NCI-H2081 treated with DMSO at 0.1 percent for 48 hours (cell line): ENCODE results near the gene ZSCAN20.
"Not testable (repeated sequence)": the region's sequence is repeated elsewhere in the genome, so short reads cannot be mapped to it uniquely, and the experiment has no call there.

ENCODE experiments used
- DNase-seq: peaks from one replicate; lab custom pipeline; 2025; lab: John Stamatoyannopoulos, UW

Gene ZSCAN20

GRCh38 chr1:33488624-33489023 lies 16.2 kb downstream of the ZSCAN20 start:
- DNase-seq, result no peak

- no peak for DNase-seq
These were observed 22.5 kb downstream of the ZSCAN20 start for GRCh38 chr1:33494929-33495328.

GRCh38 chr1:33497410-33497809 lies 25.0 kb downstream of the ZSCAN20 start:
- no peak for DNase-seq

- DNase-seq, result no peak
These were observed 28.1 kb downstream of the ZSCAN20 start for GRCh38 chr1:33500547-33500946.

GRCh38 chr1:33501309-33501708 lies 28.9 kb downstream of the ZSCAN20 start:
- no peak for DNase-seq

- DNase-seq, result no peak
These were observed 29.3 kb downstream of the ZSCAN20 start for GRCh38 chr1:33501774-33502173.

GRCh38 chr1:33502726-33503125 lies 30.3 kb downstream of the ZSCAN20 start:
- no peak for DNase-seq

GRCh38 chr1:33503506-33503905 lies 31.1 kb downstream of the ZSCAN20 start:
- no peak for DNase-seq

- no peak for DNase-seq
These were observed 35.2 kb downstream of the ZSCAN20 start for GRCh38 chr1:33507661-33508060.

GRCh38 chr1:33508151-33508550 lies 35.7 kb downstream of the ZSCAN20 start:
- no peak for DNase-seq

GRCh38 chr1:33509276-33509675 lies 36.8 kb downstream of the ZSCAN20 start:
- not testable (repeated sequence) for DNase-seq

GRCh38 chr1:33512226-33513011 lies 40.0 kb downstream of the ZSCAN20 start:
- no peak for DNase-seq

- DNase-seq, result no peak
These were observed 42.7 kb downstream of the ZSCAN20 start for GRCh38 chr1:33515112-33515511.

GRCh38 chr1:33515607-33516006 lies 43.2 kb downstream of the ZSCAN20 start:
- DNase-seq, result no peak

GRCh38 chr1:33516428-33516827 lies 44.0 kb downstream of the ZSCAN20 start:
- no peak for DNase-seq

- DNase-seq, result no peak
These were observed 44.6 kb downstream of the ZSCAN20 start for GRCh38 chr1:33516891-33517567.

GRCh38 chr1:33517596-33518250 lies 45.3 kb downstream of the ZSCAN20 start:
- DNase-seq, result no peak

- DNase-seq, result no peak
These were observed 46.9 kb downstream of the ZSCAN20 start for GRCh38 chr1:33519240-33519884.

- DNase-seq, result no peak
These were observed 52.1 kb downstream of the ZSCAN20 start for GRCh38 chr1:33524586-33524985.

GRCh38 chr1:33527934-33528333 lies 55.5 kb downstream of the ZSCAN20 start:
- DNase-seq, result no peak

- DNase-seq, result no peak
These were observed 57.5 kb downstream of the ZSCAN20 start for GRCh38 chr1:33529957-33530356.

GRCh38 chr1:33532250-33532649 lies 59.8 kb downstream of the ZSCAN20 start:
- no peak for DNase-seq

GRCh38 chr1:33532936-33533335 lies 60.5 kb downstream of the ZSCAN20 start:
- DNase-seq, result no peak
